NCI-H82 treated with DMSO at 0.1 percent for 48 hours (cell line): ENCODE measurements around the gene ABHD8.

Experiments used
- DNase-seq: peaks from one replicate; lab custom pipeline; 2025; ENCODE audit not compliant: unreplicated experiment; lab: John Stamatoyannopoulos, UW

The ABHD8 gene

GRCh38 chr19:17323300-17323963 is 20.2 kb upstream of the ABHD8 start:
- no peak for DNase-seq

DNA sequence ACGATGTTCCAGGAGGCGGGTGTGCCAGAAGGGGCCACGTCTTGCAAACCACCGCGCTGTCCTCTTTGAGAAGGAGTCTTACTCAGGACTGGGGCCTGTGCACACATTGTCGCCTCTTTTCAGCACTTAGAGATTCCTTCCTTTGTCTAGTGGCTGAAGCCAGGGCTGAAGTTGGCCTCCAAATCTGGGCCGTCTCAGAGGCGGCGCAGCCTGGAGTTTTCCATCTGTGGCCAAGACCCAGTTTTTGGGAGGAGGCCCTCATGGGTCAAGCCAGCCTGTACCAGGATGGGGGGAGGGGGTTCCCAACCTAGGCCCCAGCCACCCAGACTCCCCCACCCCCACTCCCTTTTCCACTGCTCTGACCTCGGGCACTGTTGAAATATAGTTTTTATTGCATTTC is 19.6 kb upstream of the ABHD8 start:
- no peak for DNase-seq

GRCh38 chr19:17321655-17322489 is 18.6 kb upstream of the ABHD8 start:
- DNase-seq: no peak

DNA sequence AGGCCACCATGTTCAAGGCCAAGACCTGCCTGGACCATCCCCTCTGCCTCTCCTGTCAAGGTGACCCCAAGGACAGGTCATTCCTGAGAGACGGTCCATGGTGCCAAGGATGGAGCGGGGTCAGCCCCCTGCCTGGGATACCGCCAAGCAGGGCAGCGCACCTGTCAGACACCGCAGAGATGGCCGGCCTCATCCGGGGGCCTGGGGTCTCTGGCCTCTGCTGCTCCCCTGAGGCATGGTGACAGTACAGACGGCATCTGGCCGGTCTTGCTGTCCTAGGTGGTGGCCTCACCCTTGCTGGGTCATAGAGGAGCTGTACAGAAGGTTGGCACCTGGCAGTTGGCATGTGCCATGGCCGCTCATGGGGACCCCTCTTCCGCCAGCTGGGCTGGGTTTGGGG is 17.2 kb upstream of the ABHD8 start:
- no peak for DNase-seq

DNA sequence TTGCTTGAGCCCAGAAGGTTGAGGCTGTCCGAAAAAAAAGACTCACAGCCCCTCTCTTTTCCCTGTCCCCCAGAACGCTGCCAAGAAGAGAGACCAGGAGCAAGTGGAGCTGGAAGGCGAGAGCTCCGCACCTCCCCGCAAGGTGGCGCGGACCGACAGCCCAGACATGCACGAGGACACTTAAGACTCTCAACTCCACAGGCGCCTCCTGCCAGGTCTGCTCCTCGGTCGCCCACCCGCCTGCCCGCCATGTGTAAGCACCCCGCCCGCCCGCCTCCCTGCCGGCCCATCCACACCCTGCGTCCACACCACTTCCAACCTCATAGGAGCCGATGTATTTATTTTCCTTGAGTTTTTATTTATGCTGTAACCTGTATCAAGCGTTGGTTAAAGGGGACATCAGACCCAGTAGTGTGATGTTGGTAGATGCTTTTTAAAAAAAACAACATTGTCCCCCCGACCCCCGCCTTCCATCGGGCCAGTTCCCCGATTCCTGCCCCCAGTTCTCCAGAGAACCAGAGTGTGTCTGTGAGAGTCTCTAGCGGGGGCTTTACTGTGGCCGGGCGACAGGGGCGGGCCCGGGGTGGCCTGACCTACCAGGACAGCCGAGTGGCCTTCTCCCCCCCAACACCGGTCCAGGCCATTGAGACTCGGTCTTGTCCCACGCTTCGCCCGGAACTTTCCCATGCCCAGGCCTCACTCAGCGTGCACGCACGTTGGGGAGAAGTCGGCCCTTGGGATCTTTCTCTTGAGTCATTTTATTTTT is 16.4 kb upstream of the ABHD8 start:
- no peak for DNase-seq

DNA sequence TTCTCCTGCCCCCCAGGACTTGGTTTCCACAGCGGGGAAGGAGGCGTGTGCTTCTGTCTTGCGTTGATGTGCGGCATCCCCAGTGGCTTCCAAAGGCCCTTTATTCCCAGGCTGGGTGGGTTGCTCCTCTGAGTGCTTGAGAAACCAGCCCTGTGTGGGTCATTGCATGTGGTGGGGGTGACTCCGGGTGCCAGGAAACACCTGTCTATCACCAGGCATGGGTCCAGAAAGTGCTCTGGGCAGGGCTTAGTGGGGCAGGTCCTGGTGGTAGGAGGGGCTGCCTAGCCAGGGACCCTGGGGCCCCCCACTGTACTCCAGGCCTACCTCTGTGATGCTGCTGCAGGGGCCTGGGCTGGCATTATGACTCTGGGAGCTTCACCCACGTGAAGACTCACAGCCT is 15.7 kb upstream of the ABHD8 start:
- no peak for DNase-seq

- no peak for DNase-seq
Measured at GRCh38 chr19:17314007-17314593, 10.9 kb upstream of the ABHD8 start.

DNA sequence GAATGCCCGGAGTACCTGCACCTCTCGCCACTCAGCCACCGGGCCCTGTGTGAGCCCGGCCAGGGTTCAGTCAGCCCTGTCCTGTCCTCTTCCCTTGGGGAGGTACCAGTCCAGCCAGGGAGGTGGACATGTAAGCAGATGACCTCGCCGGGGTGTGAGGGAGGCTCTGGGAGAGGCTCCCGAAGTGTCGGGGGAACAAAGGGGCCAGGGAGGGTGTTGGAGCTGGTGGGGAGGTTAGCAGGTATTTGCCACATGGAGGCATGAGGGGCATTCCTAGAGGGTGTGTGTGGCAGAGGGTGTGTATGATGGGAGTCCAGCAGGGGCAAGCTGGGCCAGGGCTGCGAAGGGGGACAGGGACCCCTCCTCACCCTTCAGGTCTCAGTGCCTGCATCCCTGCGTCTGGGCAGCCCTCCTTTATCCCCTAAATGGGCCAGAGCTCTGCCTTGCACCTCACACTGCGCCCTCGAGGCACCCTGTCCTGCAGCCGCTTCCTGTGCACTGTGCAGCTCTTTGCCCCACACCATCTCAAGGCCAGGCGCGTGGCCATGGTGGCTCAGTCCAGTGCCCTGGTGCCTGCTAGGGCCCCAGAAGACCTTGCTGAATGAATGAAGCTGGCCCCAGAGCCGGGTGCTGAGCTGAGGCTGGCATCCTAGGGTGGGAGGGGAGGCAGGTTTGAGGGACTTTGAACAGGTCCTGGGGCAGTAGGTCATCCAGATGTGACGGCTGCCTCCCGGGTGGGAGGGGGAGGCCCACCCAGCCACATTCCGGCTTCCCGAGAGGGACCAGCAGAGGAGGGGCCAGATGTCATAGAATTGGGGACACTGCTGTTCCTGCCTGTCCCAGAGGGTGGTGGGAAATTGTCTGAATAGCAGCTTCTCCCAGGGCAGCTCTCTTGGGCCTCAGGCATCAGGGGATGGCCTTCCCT is 9.2 kb upstream of the ABHD8 start:
- no peak for DNase-seq

- DNase-seq: no peak
Measured at GRCh38 chr19:17311455-17312188, 8.4 kb upstream of the ABHD8 start.

DNA sequence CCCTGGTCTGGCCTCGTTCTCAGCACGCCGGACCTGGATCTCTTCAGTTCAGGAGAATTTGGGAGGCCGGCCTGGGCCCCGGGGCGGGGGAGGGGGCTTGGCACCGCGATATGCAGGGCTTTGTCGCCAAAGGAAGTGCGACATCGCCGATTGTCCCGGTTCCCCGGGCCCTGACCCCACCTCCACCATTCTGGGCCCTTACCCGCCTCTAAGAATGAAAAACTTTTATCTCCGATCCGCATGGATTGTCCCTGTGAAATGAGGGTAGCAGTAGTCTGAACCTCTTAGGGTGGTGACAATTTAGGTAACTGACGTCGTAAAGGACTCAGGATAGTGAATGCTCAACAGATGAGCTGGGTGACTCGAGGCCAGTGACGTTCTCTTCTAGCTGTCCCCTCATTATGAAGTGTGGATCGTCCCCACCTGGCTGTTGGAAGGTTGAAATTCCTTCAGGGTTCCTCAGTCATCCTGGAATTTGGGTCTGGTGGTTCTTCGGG is 6.8 kb upstream of the ABHD8 start:
- no peak for DNase-seq

GRCh38 chr19:17309198-17309964 is 6.2 kb upstream of the ABHD8 start, which contains the start of gene DDA1:
DDA1 (plus strand) TSS chr19:17309563; CDS start chr19:17309655, 92 bp downstream.
- DNase-seq: peak; percentile 100

DNA sequence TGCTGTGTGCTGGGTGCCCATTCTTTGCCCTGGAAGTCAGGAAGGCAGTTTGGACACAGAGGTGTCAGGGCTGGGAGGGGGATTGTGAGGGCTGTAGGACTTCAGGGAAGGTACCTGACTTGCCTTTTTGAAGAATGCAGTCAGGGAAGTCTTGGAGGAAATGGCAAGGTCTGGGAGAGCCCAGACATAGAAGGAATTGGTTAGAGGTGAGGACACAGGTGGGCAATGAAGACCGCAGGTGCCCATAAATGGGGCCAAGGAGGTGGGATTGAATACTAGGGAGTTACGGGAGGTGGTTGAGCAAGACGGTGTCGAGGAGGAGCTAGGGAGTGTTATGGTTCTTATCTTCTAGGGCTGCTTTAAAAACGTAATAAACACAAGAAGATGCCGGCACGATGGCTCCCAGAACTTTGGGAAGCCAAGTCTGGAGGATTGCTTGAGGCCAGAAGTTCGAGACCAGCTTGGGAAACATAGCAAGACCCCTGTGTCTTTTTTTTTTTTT is 4.7 kb upstream of the ABHD8 start:
- no peak for DNase-seq

DNA sequence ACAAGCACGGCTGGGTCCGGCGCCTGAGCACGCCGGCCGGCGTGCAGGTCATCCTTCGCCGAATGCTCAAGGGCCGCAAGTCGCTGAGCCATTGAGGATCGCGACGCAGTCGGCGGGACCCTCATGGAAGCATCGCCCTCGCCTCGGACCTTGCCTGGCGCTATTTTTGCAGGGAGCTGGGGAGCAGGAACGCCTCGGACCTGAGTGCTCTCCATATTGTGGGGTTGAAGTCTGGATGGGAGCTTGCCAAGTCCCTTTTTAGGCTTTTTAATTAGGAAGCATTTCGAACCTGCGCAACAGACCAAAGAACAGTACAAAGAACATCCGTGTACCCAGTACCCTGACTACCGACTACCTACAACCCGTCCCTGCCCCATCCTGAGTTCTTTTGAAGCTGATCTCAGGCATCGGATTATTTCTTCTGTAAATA is 3.1 kb upstream of the ABHD8 start:
- DNase-seq: no peak

GRCh38 chr19:17305517-17306284 is 2.5 kb upstream of the ABHD8 start, which contains the start of gene MRPL34:
MRPL34 (plus strand) TSS chr19:17305872; CDS start chr19:17305893, 21 bp downstream.
- DNase-seq: peak; percentile 100

GRCh38 chr19:17305216-17305516 is 1.9 kb upstream of the ABHD8 start:
- no peak for DNase-seq

DNA sequence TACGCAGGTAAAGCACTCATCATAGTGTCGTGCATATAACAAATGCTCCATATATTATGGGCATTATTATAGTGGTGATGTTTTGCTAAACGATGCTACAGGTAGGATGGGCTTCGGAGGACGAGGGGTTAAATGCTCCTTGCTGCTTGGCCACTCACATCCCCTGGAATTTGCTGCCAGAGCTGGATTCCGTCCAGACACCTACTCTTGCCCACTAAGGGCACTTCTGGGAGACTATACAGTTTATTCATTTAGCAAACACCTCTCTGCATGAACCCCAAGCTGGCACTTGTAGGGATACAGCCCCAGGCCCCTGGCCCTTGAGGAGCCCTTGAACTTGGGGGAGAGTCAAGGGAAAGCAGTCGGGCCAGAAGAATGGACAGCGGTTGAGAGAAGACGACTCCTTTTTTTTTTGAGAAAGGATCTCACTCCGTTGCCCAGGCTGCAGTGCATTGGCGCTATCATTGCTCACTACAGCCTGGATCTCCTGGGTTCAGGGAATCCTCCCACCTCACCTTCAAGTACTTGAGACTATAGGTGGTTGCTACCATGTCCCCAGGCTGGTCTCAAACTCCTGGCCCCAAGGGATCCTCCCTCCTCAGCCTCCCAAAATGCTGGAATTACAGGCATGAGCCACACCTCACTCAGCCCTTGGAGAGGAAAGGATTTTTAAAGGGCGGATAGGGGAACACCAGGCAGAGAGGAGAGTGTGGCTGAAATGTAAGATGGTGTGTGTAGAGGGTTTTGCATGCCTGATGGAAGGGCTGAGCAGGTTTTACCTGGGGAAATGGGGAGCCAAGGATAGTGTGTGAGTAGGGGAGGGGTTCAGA is 1.4 kb upstream of the ABHD8 start:
- DNase-seq: no peak

GRCh38 chr19:17303940-17304267 is 679 bp upstream of the ABHD8 start:
- no peak for DNase-seq
